H1 (cell line): Measurements from ENCODE around the gene CLEC4E. TPM values are rescaled to one million over a fixed set of nuclear protein-coding genes. Genes with fewer than 3 reads are reported as not detected.

Experiments used
- CTCF ChIA-PET: fragments of 300-600 bp; sonication (Branson Sonifier 250); formaldehyde crosslinking; loops from one replicate; lab custom pipeline; 2021; ENCODE audit not compliant: partially characterized antibody; lab: Charles Lee
- POLR2A ChIA-PET: fragments of 300-600 bp; sonication (Branson Sonifier 250); formaldehyde crosslinking; loops from one replicate; lab custom pipeline; 2021; ENCODE audit warnings: inconsistent platforms; ENCODE audit not compliant: partially characterized antibody; lab: Charles Lee
- DNase-seq, 2 experiments: peaks; one replicate each; pipeline versions ENCODE4 v3.0.0 to v3.0.0-alpha.2; 2010 to 2022; ENCODE audit warnings: low spot score in 2 of 2, low read depth in 1 of 2, mixed read lengths in 1 of 2
- FAIRE-seq: peaks from 2 replicates; lab custom pipeline; 2011; peaks lifted over from hg19 to GRCh38; lab: Jason Lieb, UNC
- H2AFZ ChIP-seq: 2 replicates; pipeline ENCODE4 v1.8.1; 2012; ENCODE audit warnings: low read length, inconsistent platforms
- H2AK5ac ChIP-seq: 2 replicates; pipeline ENCODE4 v1.6.1; 2013; ENCODE audit warnings: low read depth, low read length
- H2BK120ac ChIP-seq: replicated peaks from 2 replicates; pipeline ENCODE3; 2013; ENCODE audit warnings: low read depth, low read length, inconsistent platforms
- H2BK12ac ChIP-seq: 2 replicates; pipeline ENCODE4 v1.6.1; 2013; ENCODE audit warnings: low read depth, low read length
- H2BK15ac ChIP-seq: 2 replicates; pipeline ENCODE4 v1.6.1; 2013; ENCODE audit warnings: low read length
- H2BK20ac ChIP-seq: 2 replicates; pipeline ENCODE4 v1.6.1; 2013; ENCODE audit warnings: low read length
- H2BK5ac ChIP-seq: 2 replicates; pipeline ENCODE4 v1.6.1; 2013; ENCODE audit warnings: low read depth, low read length
- H3K14ac ChIP-seq: 2 replicates; pipeline ENCODE4 v1.6.1; 2013; ENCODE audit warnings: inconsistent platforms; ENCODE audit not compliant: insufficient read length
- H3K18ac ChIP-seq: 2 replicates; pipeline ENCODE4 v1.6.1; 2013; ENCODE audit warnings: low read length; ENCODE audit errors: extremely low read depth
- H3K23ac ChIP-seq: 2 replicates; pipeline ENCODE4 v1.6.1; 2013; ENCODE audit warnings: inconsistent platforms; ENCODE audit not compliant: insufficient read length
- H3K23me2 ChIP-seq: 2 replicates; pipeline ENCODE4 v1.6.1; 2013; ENCODE audit warnings: low read depth, low read length
- H3K27ac ChIP-seq: 2 replicates; pipeline ENCODE4 v1.6.1; 2011; ENCODE audit warnings: low read depth, low read length, inconsistent platforms
- H3K27me3 ChIP-seq, 4 experiments: replicated peaks in 1 of 4; 1 replicate in 1 of 4; 2 replicates in 3 of 4; pipeline versions ENCODE4 v1.6.1 to v1.8.1; 2011 to 2013; ENCODE audit warnings: low read length in 3 of 4, mild to moderate bottlenecking in 3 of 4, inconsistent platforms in 2 of 4, mixed read lengths in 2 of 4, moderate library complexity in 1 of 4; ENCODE audit not compliant: control insufficient read depth in 3 of 4, insufficient read depth in 3 of 4; ENCODE audit errors: extremely low read depth in 1 of 4
- H3K36me3 ChIP-seq, 4 experiments: 2 replicates each; pipeline versions ENCODE4 v1.6.1 to v1.8.1; 2011 to 2013; ENCODE audit warnings: mild to moderate bottlenecking in 4 of 4, low read length in 3 of 4, moderate library complexity in 2 of 4, control low read depth in 1 of 4, inconsistent platforms in 1 of 4; ENCODE audit not compliant: insufficient read depth in 4 of 4, control insufficient read depth in 2 of 4
- H3K4ac ChIP-seq: replicated peaks from 2 replicates; pipeline ENCODE3; 2013; ENCODE audit warnings: low read length, low read depth, mixed read lengths, inconsistent platforms; ENCODE audit not compliant: insufficient read length
- H3K4me1 ChIP-seq, 4 experiments: replicated peaks in 1 of 4; 1 replicate in 1 of 4; 2 replicates in 3 of 4; pipeline versions ENCODE4 v1.6.1 to v1.8.1; 2011 to 2013; ENCODE audit warnings: low read length in 3 of 4, inconsistent platforms in 2 of 4, mixed read lengths in 1 of 4; ENCODE audit not compliant: insufficient read depth in 4 of 4, control insufficient read depth in 3 of 4
- H3K4me2 ChIP-seq, 2 experiments: 2 replicates each; pipeline versions ENCODE4 v1.6.1 to v1.8.1; 2011 to 2013; ENCODE audit warnings: low read depth in 2 of 2, low read length in 2 of 2, control low read depth in 1 of 2, inconsistent platforms in 1 of 2, mild to moderate bottlenecking in 1 of 2; ENCODE audit not compliant: insufficient read depth in 1 of 2
- H3K4me3 ChIP-seq, 4 experiments: fragments of 200-600, 300-600 bp in 1 of 4; sonication (generic), shearing (Covaris generic), sonication (Bioruptor Twin) in 1 of 4; 2 replicates each; pipeline versions ENCODE4 v1.5.1 to v1.8.1; 2011 to 2016; ENCODE audit warnings: low read length in 4 of 4, low read depth in 3 of 4, control low read depth in 2 of 4, inconsistent platforms in 2 of 4, mild to moderate bottlenecking in 2 of 4, mixed read lengths in 1 of 4, moderate library complexity in 1 of 4; ENCODE audit not compliant: insufficient read depth in 2 of 4; ENCODE audit errors: extremely low read depth in 1 of 4
- H3K56ac ChIP-seq: replicated peaks from 2 replicates; pipeline ENCODE3; 2013; ENCODE audit warnings: low read depth, mild to moderate bottlenecking, mixed read lengths, low read length, inconsistent platforms; ENCODE audit not compliant: insufficient read length
- H3K79me1 ChIP-seq: 2 replicates; pipeline ENCODE4 v1.6.1; 2013; ENCODE audit warnings: low read depth, low read length, control low read depth
- H3K79me2 ChIP-seq, 2 experiments: 2 replicates each; pipeline versions ENCODE4 v1.6.1 to v1.8.1; 2012 to 2013; ENCODE audit warnings: low read length in 2 of 2, mild to moderate bottlenecking in 2 of 2, inconsistent platforms in 1 of 2; ENCODE audit not compliant: insufficient read depth in 2 of 2, control insufficient read depth in 1 of 2
- H3K9ac ChIP-seq, 4 experiments: replicated peaks in 1 of 4; 1 replicate in 1 of 4; 2 replicates in 3 of 4; pipeline versions ENCODE4 v1.6.1 to v1.8.1; 2011 to 2013; ENCODE audit warnings: low read depth in 3 of 4, low read length in 3 of 4, control low read depth in 2 of 4, mild to moderate bottlenecking in 2 of 4, moderate library complexity in 2 of 4, inconsistent platforms in 1 of 4; ENCODE audit errors: extremely low read depth in 1 of 4
- H3K9me3 ChIP-seq, 2 experiments: 2 replicates each; pipeline versions ENCODE4 v1.6.1 to v1.8.1; 2012 to 2013; ENCODE audit warnings: mild to moderate bottlenecking in 2 of 2, moderate library complexity in 2 of 2, control low read depth in 1 of 2, inconsistent platforms in 1 of 2, low read depth in 1 of 2, low read length in 1 of 2, mixed read lengths in 1 of 2; ENCODE audit not compliant: insufficient read depth in 2 of 2
- H4K20me1 ChIP-seq, 2 experiments: replicated peaks in 1 of 2; 2 replicates each; pipeline versions ENCODE3 to v1.8.1; 2011 to 2013; ENCODE audit warnings: inconsistent platforms in 2 of 2, low read length in 2 of 2, mild to moderate bottlenecking in 1 of 2; ENCODE audit not compliant: insufficient read depth in 2 of 2, control insufficient read depth in 1 of 2
- H4K5ac ChIP-seq: 2 replicates; pipeline ENCODE4 v1.6.1; 2013; ENCODE audit warnings: low read length, low read depth, mixed read lengths, inconsistent platforms; ENCODE audit not compliant: insufficient read length
- H4K8ac ChIP-seq: 2 replicates; pipeline ENCODE4 v1.8.0; 2013; ENCODE audit warnings: mild to moderate bottlenecking, moderate library complexity, low read length, inconsistent platforms; ENCODE audit not compliant: insufficient read depth; ENCODE audit errors: extremely low read depth
- H4K91ac ChIP-seq: replicated peaks from 2 replicates; pipeline ENCODE3; 2013; ENCODE audit warnings: low read length, mixed read lengths, inconsistent platforms; ENCODE audit not compliant: insufficient read length
- BCL11A ChIP-seq, 2 experiments: IDR thresholded peaks; one replicate each; pipeline ENCODE4 v1.6.1; 2011; ENCODE audit warnings: low read depth in 2 of 2, low read length in 2 of 2, mild to moderate bottlenecking in 2 of 2
- CTBP2 ChIP-seq: IDR thresholded peaks from 2 replicates; pipeline ENCODE4 v1.7.0; 2011; ENCODE audit warnings: borderline replicate concordance, mild to moderate bottlenecking, moderate library complexity, mixed read lengths, low read length; ENCODE audit not compliant: insufficient read depth, insufficient read length
- EGR1 ChIP-seq: IDR thresholded peaks from 2 replicates; pipeline ENCODE4 v1.6.1; 2011; ENCODE audit warnings: low read depth, low read length, borderline replicate concordance
- GTF2F1 ChIP-seq: IDR thresholded peaks from 2 replicates; pipeline ENCODE4 v1.6.1; 2012; ENCODE audit warnings: low read depth, low read length, improper control_type of control experiment, borderline replicate concordance
- JUN ChIP-seq: IDR thresholded peaks from 2 replicates; pipeline ENCODE4 v1.6.1; 2011; ENCODE audit warnings: low read depth, mild to moderate bottlenecking, improper control_type of control experiment, low read length
- JUND ChIP-seq: IDR thresholded peaks from 2 replicates; pipeline ENCODE4 v1.6.1; 2011; ENCODE audit warnings: mild to moderate bottlenecking, improper control_type of control experiment, low read length
- NANOG ChIP-seq: IDR thresholded peaks from 2 replicates; pipeline ENCODE4 v1.6.1; 2011; ENCODE audit warnings: low read length, low read depth, mild to moderate bottlenecking, inconsistent platforms; ENCODE audit not compliant: insufficient read depth, poor library complexity, severe bottlenecking
- RAD21 ChIP-seq, 2 experiments: IDR thresholded peaks in 1 of 2; conservative IDR thresholded peaks in 1 of 2; 2 replicates each; pipeline ENCODE4 v1.6.1; 2011; ENCODE audit warnings: low read depth in 2 of 2, low read length in 2 of 2, improper control_type of control experiment in 1 of 2, inconsistent platforms in 1 of 2, mild to moderate bottlenecking in 1 of 2, moderate library complexity in 1 of 2
- SP1 ChIP-seq: IDR thresholded peaks from 2 replicates; pipeline ENCODE4 v1.6.1; 2011; ENCODE audit warnings: low read depth, low read length
- SP4 ChIP-seq: IDR thresholded peaks from 2 replicates; pipeline ENCODE4 v1.6.1; 2012; ENCODE audit warnings: low read length, inconsistent platforms
- TAF1 ChIP-seq: IDR thresholded peaks from 2 replicates; pipeline ENCODE4 v1.6.1; 2011; ENCODE audit warnings: mild to moderate bottlenecking, low read depth, low read length
- TAF7 ChIP-seq: optimal IDR thresholded peaks from 2 replicates; pipeline ENCODE3; 2011; ENCODE audit warnings: low read depth, mild to moderate bottlenecking, inconsistent platforms, low read length, moderate library complexity, borderline replicate concordance
- WGBS, 2 experiments: shearing (Covaris generic) in 1 of 2; methylation state at CpG; one replicate each; pipeline versions ENCODE4 v1.1.6 to v1.1.7; 2013 to 2015; ENCODE audit warnings: low lambda C conversion rate in 2 of 2, mixed read lengths in 2 of 2, inconsistent platforms in 1 of 2, low coverage in 1 of 2, missing lambda C conversion rate in 1 of 2; ENCODE audit not compliant: insufficient replicate concordance in 2 of 2, insufficient coverage in 1 of 2, insufficient read length in 1 of 2; ENCODE audit errors: extremely low coverage in 1 of 2, missing lambda C conversion rate in 1 of 2; 5-methylcytosine and 5-hydroxymethylcytosine counted together
- polyA plus RNA-seq, 7 experiments: library from polyadenylated mRNA; depleted of rRNA in 3 of 7; stranded (reverse) in 5 of 7; unstranded in 2 of 7; fragments of >200 nt in 5 of 7; fragments of 200-250 nt in 2 of 7; gene quantifications; 1 replicate in 5 of 7; 2 replicates in 1 of 7; 4 replicates in 1 of 7; pipeline versions ENCODE4 v1.2.1 to v1.2.3, GENCODE V29; 2011 to 2013; ENCODE audit warnings: missing spikeins in 2 of 7, mixed read lengths in 2 of 7
- total RNA-seq: library from RNA; stranded (reverse); fragmentation: NEBNext Ultra II Directional; extraction: Animal tissue kit (Norgen Biotek cat#: 25700); gene quantifications from 2 replicates; pipeline ENCODE4 v1.2.1, GENCODE V29; 2021
- TF ChIP-seq, protein P1 (sequence below): IDR thresholded peaks from 2 replicates; pipeline ENCODE4 v1.6.1; 2011; ENCODE audit warnings: low read depth, mild to moderate bottlenecking, low read length; ENCODE audit not compliant: insufficient read depth

CLEC4E gene
- total and polyA plus RNA-seq, 2 of the 8 experiments (the other 6 are each of a cell fraction or from before 2014, with no cell fraction given): 0.03 TPM; not detected in 1

DNA sequence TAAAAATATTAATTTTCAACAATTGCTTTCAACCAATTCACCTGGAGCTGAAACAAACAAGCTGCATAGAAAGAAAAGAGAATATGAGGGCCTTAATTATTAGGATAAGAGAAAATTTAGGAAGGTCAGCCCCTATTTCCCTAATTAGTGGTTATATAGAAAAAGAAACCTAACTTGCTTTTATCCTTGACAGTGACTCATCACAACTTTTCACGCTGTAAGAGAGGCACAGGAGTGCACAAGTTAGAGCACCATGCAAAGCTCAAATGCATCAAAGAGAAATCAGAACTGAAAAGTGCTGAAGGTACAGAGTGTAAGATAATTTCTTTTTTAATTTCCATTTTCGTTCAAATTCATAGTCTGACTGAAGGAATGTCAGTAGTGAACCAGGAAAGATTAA is 22.7 kb downstream of the CLEC4E start:
- Histone ChIP-seq H2BK15ac (no peak overlapping the region), H3K9me3 (no peaks in the 10 kb centered on the region; a peak in 1 of 4 replicates), H3K27ac (no peak overlapping the region), H2BK120ac (no peak overlapping the region), H3K79me2 (no peaks in the 10 kb centered on the region), H3K9ac (no peak overlapping the region), H4K91ac (no peak overlapping the region), H2AK5ac (no peak overlapping the region), H3K4me3 (no peak overlapping the region), H3K23ac (no peak overlapping the region), H4K5ac (no peak overlapping the region), H3K18ac (no peak overlapping the region), H3K23me2 (no peaks in the 10 kb centered on the region; the same call in 1 of the 2 replicates), H3K27me3 (no peaks in the 10 kb centered on the region), H4K8ac (no peak overlapping the region), H3K14ac (no peak overlapping the region), H3K4me2 (no peak overlapping the region), H2BK12ac (no peak overlapping the region), H3K79me1 (no peaks in the 10 kb centered on the region), H2BK5ac (no peak overlapping the region), H3K4ac (no peak overlapping the region), H4K20me1 (no peaks in the 10 kb centered on the region), H2AFZ (no peak overlapping the region), H3K36me3 (no peaks in the 10 kb centered on the region), H3K4me1 (no peaks in the 10 kb centered on the region), H3K56ac (no peak overlapping the region), H2BK20ac (no peak overlapping the region)
- FAIRE-seq (no peak), DNase-seq (no peak)
- CTCF ChIA-PET: interaction anchor here (1.1 to 1.3 kb wide), 2 partner anchors 12 to 26 kb away, joined by 4 to 5 read pairs; no protein-coding TSS in a partner anchor
- POLR2A ChIA-PET: no interaction called here
- 93% methylated on average over 2 of the region's 2 CpGs; no CpG with 5 or more reads in 1 of the 2 experiments for WGBS, 2 experiments
- no peak for TF ChIP-seq CTBP2
- no peak for TF ChIP-seq JUN
- TF ChIP-seq GTF2F1: no peak
- no peak for TF ChIP-seq TAF1
- no peak for TF ChIP-seq SP1
- TF ChIP-seq BCL11A (IDR thresholded peaks at IDR 0.05; ENCODE audit: low read depth in 2 of 2, low read length in 2 of 2): no peak
- no peak for TF ChIP-seq SP4
- no peak for TF ChIP-seq EGR1
- TF ChIP-seq TAF7: no peak
- TF ChIP-seq RAD21 (IDR thresholded peaks at IDR 0.05 in 1 of 2, conservative IDR thresholded peaks at IDR 0.05 in 1 of 2; ENCODE audit: low read depth in 2 of 2, low read length in 2 of 2): no peak
- TF ChIP-seq, protein P1, sequence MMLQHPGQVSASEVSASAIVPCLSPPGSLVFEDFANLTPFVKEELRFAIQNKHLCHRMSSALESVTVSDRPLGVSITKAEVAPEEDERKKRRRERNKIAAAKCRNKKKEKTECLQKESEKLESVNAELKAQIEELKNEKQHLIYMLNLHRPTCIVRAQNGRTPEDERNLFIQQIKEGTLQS: no peak
- TF ChIP-seq JUND: no peak
- no peak for TF ChIP-seq NANOG
